ENCODE results near the gene FAM169A. TPM values are rescaled to one million over a fixed set of nuclear protein-coding genes. Genes with fewer than 3 reads are reported as not detected.
"Not testable (repeated sequence)": the region's sequence is repeated elsewhere in the genome, so short reads cannot be mapped to it uniquely, and the experiment has no call there.

The FAM169A gene
- total RNA-seq, 1 experiment from 2014 or later = 63.1 TPM

GRCh38 chr5:74885170-74885569, 19.0 kb upstream of the FAM169A start:
- Histone ChIP-seq H3K27me3 (ENCODE audit: insufficient read depth, low read length) (no peaks in the 10 kb centered on the region), H2AK5ac (ENCODE audit: insufficient read length, low read length) (no peak overlapping the region), H4K8ac (replicated peaks; ENCODE audit: insufficient read length, low read depth, low read length) (no peak overlapping the region), H3K14ac (ENCODE audit: insufficient read depth, low read length) (no peak overlapping the region), H3K27ac (ENCODE audit: insufficient read length, low read depth, low read length) (no peak overlapping the region), H3K4ac (ENCODE audit: low read depth, low read length) (no peak overlapping the region), H2AFZ (ENCODE audit: low read length) (no peak overlapping the region), H4K5ac (ENCODE audit: insufficient read length, low read depth, low read length) (no peak overlapping the region), H2BK12ac (ENCODE audit: insufficient read length, low read depth, low read length) (no peak overlapping the region), H4K20me1 (ENCODE audit: control insufficient read depth, insufficient read depth, insufficient read length) (no peaks in the 10 kb centered on the region), H3K23me2 (ENCODE audit: insufficient read length, low read depth, low read length, poor library complexity, severe bottlenecking) (no peaks in the 10 kb centered on the region), H2BK120ac (ENCODE audit: low read depth, low read length, poor library complexity, severe bottlenecking) (no peak overlapping the region), H3K9ac (ENCODE audit: extremely low read depth, insufficient read length, low read length) (no peak overlapping the region), H3K79me2 (ENCODE audit: insufficient read depth, low read length) (no peaks in the 10 kb centered on the region), H3K9me3 (ENCODE audit: control insufficient read depth, low read depth, low read length) (no peaks in the 10 kb centered on the region), H3K4me1 (ENCODE audit: insufficient read depth, low read length) (peaks cover 2% of the 10 kb centered on the region; the same call in 1 of the 2 replicates), H2BK15ac (ENCODE audit: low read depth, low read length) (no peak overlapping the region), H3K4me2 (ENCODE audit: insufficient read depth, insufficient read length, low read length) (no peak overlapping the region), H2BK5ac (ENCODE audit: insufficient read length, low read length) (no peak overlapping the region), H3K23ac (ENCODE audit: insufficient read length, low read depth, low read length) (no peak overlapping the region), H4K91ac (ENCODE audit: insufficient read length, low read depth, low read length) (no peak overlapping the region), H3K79me1 (ENCODE audit: insufficient read depth, low read depth, low read length, poor library complexity, severe bottlenecking) (no peaks in the 10 kb centered on the region), H3K56ac (ENCODE audit: insufficient read length, low read depth, low read length) (no peak overlapping the region), H3K18ac (ENCODE audit: insufficient read length, low read depth, low read length) (no peak overlapping the region), H3T11ph (ENCODE audit: low read length) (no peak overlapping the region), H2BK20ac (ENCODE audit: low read depth, low read length, poor library complexity, severe bottlenecking) (no peak overlapping the region)
- H3K4me1 Mint-ChIP-seq = peaks cover 24 to 35% of the 10 kb centered on the region in 2 experiments
- H3K36me3 Mint-ChIP-seq (ENCODE audit: insufficient read depth in 1 of 3, low read depth in 3 of 3) = no peaks in the 10 kb centered on the region
- H3K4me3 Mint-ChIP-seq = no peak overlapping the region
- no peaks in the 10 kb centered on the region for H3K27me3 Mint-ChIP-seq (ENCODE audit: low read depth)
- no peak for TF ChIP-seq CTCF (conservative IDR thresholded peaks at IDR 0.05)
- peak overlapping the region in 2 of 3 experiments; percentile 28 to 38; a peak in 1 of 7 replicates for H3K27ac Mint-ChIP-seq
- H3K9me3 Mint-ChIP-seq = no peaks in the 10 kb centered on the region; a peak in 1 of 5 replicates
- no peak for DNase-seq

- not testable (repeated sequence) for H2BK12ac ChIP-seq (ENCODE audit: insufficient read length, low read depth, low read length); H3K23me2 ChIP-seq (ENCODE audit: insufficient read length, low read depth, low read length, poor library complexity, severe bottlenecking); H4K5ac ChIP-seq (ENCODE audit: insufficient read length, low read depth, low read length); H3K27me3 Mint-ChIP-seq (ENCODE audit: low read depth); H3K27me3 ChIP-seq (ENCODE audit: insufficient read depth, low read length); H3K23ac ChIP-seq (ENCODE audit: insufficient read length, low read depth, low read length); H3K9me3 Mint-ChIP-seq; H3T11ph ChIP-seq (ENCODE audit: low read length); H3K4me2 ChIP-seq (ENCODE audit: insufficient read depth, insufficient read length, low read length); H3K14ac ChIP-seq (ENCODE audit: insufficient read depth, low read length); H2BK120ac ChIP-seq (ENCODE audit: low read depth, low read length, poor library complexity, severe bottlenecking); H3K4ac ChIP-seq (ENCODE audit: low read depth, low read length); H2BK15ac ChIP-seq (ENCODE audit: low read depth, low read length); H3K56ac ChIP-seq (ENCODE audit: insufficient read length, low read depth, low read length); H3K36me3 Mint-ChIP-seq (ENCODE audit: insufficient read depth in 1 of 3, low read depth in 3 of 3); H3K4me1 ChIP-seq (ENCODE audit: insufficient read depth, low read length); H2AFZ ChIP-seq (ENCODE audit: low read length); H3K79me1 ChIP-seq (ENCODE audit: insufficient read depth, low read depth, low read length, poor library complexity, severe bottlenecking); H3K9me3 ChIP-seq (ENCODE audit: control insufficient read depth, low read depth, low read length); H4K91ac ChIP-seq (ENCODE audit: insufficient read length, low read depth, low read length); H4K8ac ChIP-seq (replicated peaks; ENCODE audit: insufficient read length, low read depth, low read length); H3K9ac ChIP-seq (ENCODE audit: extremely low read depth, insufficient read length, low read length); H2BK5ac ChIP-seq (ENCODE audit: insufficient read length, low read length); H3K18ac ChIP-seq (ENCODE audit: insufficient read length, low read depth, low read length); H2AK5ac ChIP-seq (ENCODE audit: insufficient read length, low read length); H4K20me1 ChIP-seq (ENCODE audit: control insufficient read depth, insufficient read depth, insufficient read length); H3K79me2 ChIP-seq (ENCODE audit: insufficient read depth, low read length)
- Mint-ChIP-seq H3K4me3 (peak overlapping the region; percentile 3 to 50; a peak in 3 of 5 replicates), H3K27ac (peak overlapping the region; percentile 97 to 99 (median 97)), H3K4me1 (peaks cover 16 to 25% of the 10 kb centered on the region in 2 experiments)
- H2BK20ac ChIP-seq (ENCODE audit: low read depth, low read length, poor library complexity, severe bottlenecking) = peak overlapping the region; percentile 45
- DNase-seq = peak; percentile 90
- no CpG with 5 or more reads among the region's 10 CpGs for WGBS (ENCODE audit: extremely low coverage, insufficient read length, low lambda C conversion rate)
- peak overlapping the region; percentile 95 for H3K27ac ChIP-seq (ENCODE audit: insufficient read length, low read depth, low read length)
Observed at GRCh38 chr5:74882379-74883134, 16.4 kb upstream of the FAM169A start.
